HG02884 (cell line): Measurements from ENCODE around the gene ADAMTS2.
A peak's percentile ranks its signal among the peaks of the same experiment; 100 is the strongest.

Experiments
- ATAC-seq: cut with Tn5 transposase; IDR thresholded peaks from one replicate; pipeline ENCODE4 v1.9.1; 2021; ENCODE audit warnings: mild to moderate bottlenecking, moderate library complexity; ENCODE audit not compliant: unreplicated experiment

Gene ADAMTS2

GRCh38 chr5:179166886-179167841, 178.1 kb downstream of the ADAMTS2 start:
- ATAC-seq = peak; percentile 56

- no peak for ATAC-seq
Measured at GRCh38 chr5:179166171-179166885, 178.9 kb downstream of the ADAMTS2 start.

- ATAC-seq = no peak
Measured at GRCh38 chr5:179165421-179166170, 179.7 kb downstream of the ADAMTS2 start.

- ATAC-seq = no peak
Measured at GRCh38 chr5:179164331-179165311, 180.6 kb downstream of the ADAMTS2 start.

- ATAC-seq = no peak
Measured at GRCh38 chr5:179163236-179164155, 181.8 kb downstream of the ADAMTS2 start.

- ATAC-seq = no peak
Measured at GRCh38 chr5:179162351-179163235, 182.7 kb downstream of the ADAMTS2 start.

- ATAC-seq = no peak
Measured at GRCh38 chr5:179161901-179162300, 183.4 kb downstream of the ADAMTS2 start.

GRCh38 chr5:179160584-179160983, 184.7 kb downstream of the ADAMTS2 start:
- no peak for ATAC-seq

- ATAC-seq = no peak
Measured at GRCh38 chr5:179158556-179158955, 186.7 kb downstream of the ADAMTS2 start.

- ATAC-seq = no peak
Measured at GRCh38 chr5:179154991-179155955, 190.0 kb downstream of the ADAMTS2 start.

GRCh38 chr5:179154346-179154990, 190.8 kb downstream of the ADAMTS2 start:
- ATAC-seq = no peak

GRCh38 chr5:179153921-179154345, 191.3 kb downstream of the ADAMTS2 start:
- no peak for ATAC-seq

- no peak for ATAC-seq
Measured at GRCh38 chr5:179153341-179153901, 191.8 kb downstream of the ADAMTS2 start.

- no peak for ATAC-seq
Measured at GRCh38 chr5:179152941-179153340, 192.3 kb downstream of the ADAMTS2 start.

- no peak for ATAC-seq
Measured at GRCh38 chr5:179152144-179152895, 192.9 kb downstream of the ADAMTS2 start.
